Bronchial epithelial cell (primary cell): Measurements from ENCODE around the gene SFTPA2. TPM values are rescaled to one million over a fixed set of nuclear protein-coding genes. Genes with fewer than 3 reads are reported as not detected.
"Not testable (repeated sequence)": the region's sequence is repeated elsewhere in the genome, so short reads cannot be mapped to it uniquely, and the experiment has no call there.

Experiments
- DNase-seq: peaks from one replicate; pipeline ENCODE4 v3.0.0-alpha.2; 2010; ENCODE audit warnings: low read depth
- FAIRE-seq: peaks from 2 replicates; lab custom pipeline; 2011; peaks lifted over from hg19 to GRCh38; lab: Jason Lieb, UNC
- H3K27me3 ChIP-seq: 2 replicates; pipeline ENCODE4 v1.5.1; 2011; ENCODE audit warnings: low read length; ENCODE audit not compliant: control insufficient read depth, insufficient read depth
- H3K36me3 ChIP-seq: 2 replicates; pipeline ENCODE4 v1.5.1; 2011; ENCODE audit warnings: low read length; ENCODE audit not compliant: control insufficient read depth, insufficient read depth
- H3K4me3 ChIP-seq: 2 replicates; pipeline ENCODE4 v1.5.1; 2011; ENCODE audit warnings: mild to moderate bottlenecking, low read depth, low read length, control low read depth
- CTCF ChIP-seq: IDR thresholded peaks from 2 replicates; pipeline ENCODE4 v1.5.1; 2011; ENCODE audit warnings: mild to moderate bottlenecking, moderate library complexity, low read length, control low read depth, inconsistent platforms; ENCODE audit not compliant: insufficient read depth, severe bottlenecking
- total RNA-seq: library from RNA; depleted of rRNA; stranded (reverse); fragments of >200 nt; gene quantifications from 2 replicates; pipeline ENCODE4 v1.2.1, GENCODE V29; 2014

SFTPA2 gene
- total RNA-seq, 1 donor from 2014 or later: not detected

DNA sequence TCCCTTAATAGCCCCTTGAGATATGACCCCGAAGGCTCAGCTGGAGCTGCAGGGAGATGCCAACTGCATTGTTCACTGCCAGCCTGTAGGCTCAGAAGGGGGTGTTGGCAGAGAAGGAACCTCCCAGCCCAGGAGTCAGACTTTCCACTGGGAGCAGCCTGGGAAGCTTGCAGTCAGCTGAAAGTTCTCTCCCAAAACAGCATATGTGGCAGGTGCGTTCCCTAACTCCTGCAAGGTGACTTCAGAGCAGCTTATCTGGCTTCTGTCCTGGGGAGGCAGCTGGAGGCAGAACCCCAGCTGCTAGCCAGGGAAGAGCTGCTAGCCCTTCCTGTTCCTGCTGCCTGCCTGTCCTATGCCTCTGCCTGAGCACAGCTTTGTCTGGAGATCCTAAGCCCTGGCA, 8.1 kb downstream of the SFTPA2 start:
- no peak for TF ChIP-seq CTCF
- DNase-seq (no peak), FAIRE-seq (no peak)
- Histone ChIP-seq H3K4me3 (no peak overlapping the region), H3K36me3 (no peaks in the 10 kb centered on the region), H3K27me3 (peaks cover 4% of the 10 kb centered on the region)

DNA sequence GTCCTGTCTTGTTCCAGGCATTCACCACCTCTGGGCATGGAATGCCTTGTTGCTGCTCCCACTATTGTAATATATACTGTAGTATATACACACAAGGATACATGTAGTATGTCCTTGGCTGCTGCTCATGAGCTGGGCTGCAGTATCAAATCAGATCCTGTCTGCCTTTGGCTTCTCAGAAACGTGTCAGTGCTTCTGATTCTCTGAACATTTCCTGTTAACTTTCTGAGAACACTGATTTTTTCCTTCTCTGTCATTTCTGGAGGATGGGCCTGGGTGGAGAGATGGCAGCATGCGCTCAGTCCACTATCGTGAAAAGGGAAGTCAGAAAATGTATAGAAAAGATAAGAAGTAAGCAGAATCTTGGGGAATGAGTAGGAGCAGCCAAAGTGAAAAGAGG, 12.2 kb downstream of the SFTPA2 start:
- FAIRE-seq (no peak), DNase-seq (no peak)
- H3K27me3 ChIP-seq: peaks cover 4% of the 10 kb centered on the region
- TF ChIP-seq CTCF: no peak
- H3K36me3 ChIP-seq: no peaks in the 10 kb centered on the region
- H3K4me3 ChIP-seq: no peak overlapping the region

- not testable (repeated sequence) for H3K4me3 ChIP-seq, H3K27me3 ChIP-seq, H3K36me3 ChIP-seq, FAIRE-seq, DNase-seq
These were observed 13.1 kb downstream of the SFTPA2 start for GRCh38 chr10:79547128-79547527.

- H3K36me3 ChIP-seq, FAIRE-seq, H3K4me3 ChIP-seq, DNase-seq, H3K27me3 ChIP-seq: not testable (repeated sequence)
These were observed 15.1 kb downstream of the SFTPA2 start for GRCh38 chr10:79544926-79545659.

GRCh38 chr10:79544408-79544807, 15.8 kb downstream of the SFTPA2 start:
- FAIRE-seq, DNase-seq, H3K36me3 ChIP-seq, H3K4me3 ChIP-seq, H3K27me3 ChIP-seq: not testable (repeated sequence)

DNA sequence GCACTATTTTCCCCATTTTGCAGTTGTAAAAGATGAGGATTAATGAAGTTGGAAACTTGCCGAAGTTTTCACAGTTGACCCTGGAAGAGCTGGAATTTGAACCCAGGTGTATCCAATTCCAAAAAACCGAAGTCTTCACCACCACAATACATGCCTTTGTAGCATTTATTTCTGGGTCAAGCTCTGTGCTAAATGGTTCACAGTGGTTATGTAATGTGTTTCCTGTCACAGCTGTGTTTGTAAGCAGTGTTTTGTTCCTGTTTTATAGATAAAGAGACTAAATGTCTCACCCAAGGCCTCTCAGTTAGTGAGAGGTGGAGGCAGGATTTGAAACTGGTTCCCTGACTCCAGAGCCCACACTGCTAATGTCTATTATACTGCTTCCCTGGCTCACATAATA, 17.6 kb downstream of the SFTPA2 start:
- Histone ChIP-seq H3K27me3 (no peaks in the 10 kb centered on the region), H3K36me3 (no peaks in the 10 kb centered on the region), H3K4me3 (no peak overlapping the region)
- TF ChIP-seq CTCF: no peak
- DNase-seq: no peak
- no peak for FAIRE-seq

- FAIRE-seq, H3K27me3 ChIP-seq, H3K4me3 ChIP-seq, H3K36me3 ChIP-seq, DNase-seq: not testable (repeated sequence)
These were observed 19.3 kb downstream of the SFTPA2 start for GRCh38 chr10:79540930-79541329.

DNA sequence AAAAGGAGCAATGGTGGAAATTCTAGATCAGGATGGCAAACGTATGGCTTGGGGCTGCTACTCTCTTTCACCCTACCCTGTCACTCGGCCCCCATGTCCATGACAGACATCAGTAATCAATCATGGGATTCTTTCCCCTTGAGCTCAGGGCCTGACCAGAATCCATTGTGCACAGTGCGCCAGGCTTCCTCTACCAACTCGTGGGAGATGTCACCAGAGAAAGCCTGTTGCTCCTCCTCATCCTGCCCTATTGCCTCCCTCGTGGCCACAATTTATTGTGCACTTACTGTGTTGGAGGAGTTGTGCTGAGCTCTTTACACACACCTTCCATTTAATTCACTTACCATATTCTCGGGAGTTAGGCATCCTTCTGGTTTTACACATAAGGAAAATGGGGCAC, 21.9 kb downstream of the SFTPA2 start:
- not testable (repeated sequence) for H3K27me3 ChIP-seq, H3K36me3 ChIP-seq, FAIRE-seq, H3K4me3 ChIP-seq, DNase-seq

- peak; percentile 36 for FAIRE-seq
- not testable (repeated sequence) for H3K27me3 ChIP-seq, H3K4me3 ChIP-seq, H3K36me3 ChIP-seq, DNase-seq
These were observed 26.4 kb downstream of the SFTPA2 start for GRCh38 chr10:79533903-79534175.

DNA sequence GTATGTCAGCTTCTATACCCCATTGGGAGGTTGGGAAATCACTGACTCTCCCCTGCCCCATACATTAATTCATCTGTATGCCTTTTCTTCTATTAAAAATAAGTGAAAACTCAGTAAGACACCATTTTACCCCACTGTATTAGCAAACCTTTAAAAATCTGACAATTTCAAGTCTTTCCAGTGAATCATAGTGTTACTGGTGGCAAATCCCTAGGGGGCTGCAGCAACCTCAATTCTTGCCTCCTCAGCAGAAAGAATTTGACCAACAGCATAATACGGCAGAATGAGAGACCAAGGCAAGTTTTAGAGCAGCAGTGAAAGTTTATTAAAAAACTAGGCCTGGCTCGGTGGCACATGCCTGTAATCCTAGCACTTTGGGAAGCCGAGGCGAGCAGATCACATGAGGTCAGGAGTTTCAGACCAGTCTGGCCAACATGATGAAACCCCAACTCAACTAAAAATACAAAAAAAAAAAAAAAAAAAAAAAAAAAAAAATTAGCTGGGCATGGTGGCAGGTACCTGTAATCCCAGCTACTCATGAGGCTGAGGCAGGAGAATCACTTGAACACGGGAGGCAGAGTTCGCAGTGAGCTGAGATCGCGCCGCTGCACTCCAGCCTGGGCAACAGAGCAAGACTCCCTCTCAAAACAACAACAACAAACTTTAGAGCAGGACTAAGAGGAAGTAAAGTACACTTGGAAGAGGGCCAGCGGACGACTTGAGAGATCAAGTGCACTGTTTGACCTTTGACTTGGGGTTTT, 26.9 kb downstream of the SFTPA2 start:
- DNase-seq, H3K27me3 ChIP-seq, H3K4me3 ChIP-seq, FAIRE-seq, H3K36me3 ChIP-seq: not testable (repeated sequence)

DNA sequence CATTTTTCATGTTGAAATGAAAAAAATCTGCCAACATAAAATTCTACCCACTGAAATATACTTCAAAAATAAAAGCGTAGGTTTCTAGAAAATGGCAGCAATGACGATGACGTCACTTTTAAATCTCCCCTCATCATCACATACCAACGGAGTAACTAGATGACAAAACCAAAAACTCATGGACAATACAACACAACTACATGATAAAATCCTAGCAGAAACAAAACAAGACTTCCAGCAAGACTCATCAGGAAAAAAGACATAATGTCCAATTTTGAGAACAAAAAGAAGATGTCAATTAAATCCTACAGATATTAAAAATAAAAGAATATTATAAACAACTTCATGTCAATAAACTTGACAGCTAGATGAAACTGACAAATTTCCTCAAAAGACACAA, 31.9 kb downstream of the SFTPA2 start:
- not testable (repeated sequence) for H3K4me3 ChIP-seq, H3K36me3 ChIP-seq, FAIRE-seq, DNase-seq, H3K27me3 ChIP-seq
